H1 (cell line): Measurements from ENCODE around the gene C22orf23. TPM values are rescaled to one million over a fixed set of nuclear protein-coding genes. Genes with fewer than 3 reads are reported as not detected.

Experiments
- CBX8 ChIP-seq: fragments of 300-800, 300-1000 bp; sonication (generic); IDR thresholded peaks from 2 replicates; pipeline ENCODE4 v1.7.1; 2016; ENCODE audit warnings: low read depth, low read length, borderline replicate concordance
- KDM5A ChIP-seq: fragments of 200-600 bp; IDR thresholded peaks from 2 replicates; pipeline ENCODE4 v1.7.1; 2012; ENCODE audit warnings: mild to moderate bottlenecking, low read length, inconsistent platforms, mixed read lengths
- YY1 ChIP-seq: IDR thresholded peaks from 2 replicates; pipeline ENCODE4 v1.6.1; 2011; ENCODE audit warnings: low read depth, mild to moderate bottlenecking, low read length
- polyA plus RNA-seq, 7 experiments: library from polyadenylated mRNA; depleted of rRNA in 3 of 7; stranded (reverse) in 5 of 7; unstranded in 2 of 7; fragments of >200 nt in 5 of 7; fragments of 200-250 nt in 2 of 7; gene quantifications; 1 replicate in 5 of 7; 2 replicates in 1 of 7; 4 replicates in 1 of 7; pipeline versions ENCODE4 v1.2.1 to v1.2.3, GENCODE V29; 2011 to 2013; ENCODE audit warnings: missing spikeins in 2 of 7, mixed read lengths in 2 of 7
- total RNA-seq: library from RNA; stranded (reverse); fragmentation: NEBNext Ultra II Directional; extraction: Animal tissue kit (Norgen Biotek cat#: 25700); gene quantifications from 2 replicates; pipeline ENCODE4 v1.2.1, GENCODE V29; 2021
- TF ChIP-seq, protein P1 (sequence below): fragments of 300-600 bp; sonication (generic); IDR thresholded peaks from 2 replicates; pipeline ENCODE4 v1.7.1; 2012; ENCODE audit warnings: low read length, moderate library complexity, mild to moderate bottlenecking, inconsistent platforms; ENCODE audit not compliant: insufficient replicate concordance

Gene C22orf23
- total and polyA plus RNA-seq, 2 of the 8 experiments (the other 6 are each of a cell fraction or from before 2014, with no cell fraction given), result 0.50 to 0.54 TPM

DNA sequence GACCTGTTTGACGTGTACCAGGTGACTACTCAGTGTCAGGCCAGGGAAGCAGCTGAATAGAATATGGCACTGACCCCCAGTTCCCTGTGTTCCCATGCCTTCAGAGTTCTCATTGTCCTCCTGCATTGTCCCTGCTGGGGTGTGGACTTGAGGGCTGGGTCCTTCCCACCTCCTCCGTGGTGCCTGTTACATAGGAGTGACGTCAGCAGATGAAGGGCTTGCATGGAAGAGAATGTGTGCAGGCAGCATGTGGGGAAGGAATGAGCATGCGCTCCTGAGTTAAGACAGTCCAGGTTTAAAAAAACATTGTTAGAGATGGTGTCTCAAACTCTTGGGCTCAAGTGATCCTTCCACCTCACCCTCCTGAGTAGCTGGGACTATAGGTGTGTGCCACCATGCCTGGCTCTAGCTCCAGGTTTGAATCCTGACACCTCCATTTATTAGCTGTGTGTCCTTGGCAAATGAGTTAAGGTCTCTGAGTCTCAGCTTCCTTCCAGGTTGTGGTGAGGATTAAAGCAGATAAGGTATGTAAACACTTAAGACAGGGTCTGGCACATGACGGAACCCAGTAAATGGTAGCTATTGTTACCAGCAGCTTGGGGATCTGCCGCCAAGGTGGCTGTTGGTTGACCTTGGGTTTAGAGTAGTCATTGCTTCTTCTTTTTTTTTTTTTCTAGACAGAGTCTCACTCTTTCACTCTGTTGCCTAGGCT is 38.5 kb upstream of the C22orf23 start (continued):
- TF ChIP-seq, protein P1, sequence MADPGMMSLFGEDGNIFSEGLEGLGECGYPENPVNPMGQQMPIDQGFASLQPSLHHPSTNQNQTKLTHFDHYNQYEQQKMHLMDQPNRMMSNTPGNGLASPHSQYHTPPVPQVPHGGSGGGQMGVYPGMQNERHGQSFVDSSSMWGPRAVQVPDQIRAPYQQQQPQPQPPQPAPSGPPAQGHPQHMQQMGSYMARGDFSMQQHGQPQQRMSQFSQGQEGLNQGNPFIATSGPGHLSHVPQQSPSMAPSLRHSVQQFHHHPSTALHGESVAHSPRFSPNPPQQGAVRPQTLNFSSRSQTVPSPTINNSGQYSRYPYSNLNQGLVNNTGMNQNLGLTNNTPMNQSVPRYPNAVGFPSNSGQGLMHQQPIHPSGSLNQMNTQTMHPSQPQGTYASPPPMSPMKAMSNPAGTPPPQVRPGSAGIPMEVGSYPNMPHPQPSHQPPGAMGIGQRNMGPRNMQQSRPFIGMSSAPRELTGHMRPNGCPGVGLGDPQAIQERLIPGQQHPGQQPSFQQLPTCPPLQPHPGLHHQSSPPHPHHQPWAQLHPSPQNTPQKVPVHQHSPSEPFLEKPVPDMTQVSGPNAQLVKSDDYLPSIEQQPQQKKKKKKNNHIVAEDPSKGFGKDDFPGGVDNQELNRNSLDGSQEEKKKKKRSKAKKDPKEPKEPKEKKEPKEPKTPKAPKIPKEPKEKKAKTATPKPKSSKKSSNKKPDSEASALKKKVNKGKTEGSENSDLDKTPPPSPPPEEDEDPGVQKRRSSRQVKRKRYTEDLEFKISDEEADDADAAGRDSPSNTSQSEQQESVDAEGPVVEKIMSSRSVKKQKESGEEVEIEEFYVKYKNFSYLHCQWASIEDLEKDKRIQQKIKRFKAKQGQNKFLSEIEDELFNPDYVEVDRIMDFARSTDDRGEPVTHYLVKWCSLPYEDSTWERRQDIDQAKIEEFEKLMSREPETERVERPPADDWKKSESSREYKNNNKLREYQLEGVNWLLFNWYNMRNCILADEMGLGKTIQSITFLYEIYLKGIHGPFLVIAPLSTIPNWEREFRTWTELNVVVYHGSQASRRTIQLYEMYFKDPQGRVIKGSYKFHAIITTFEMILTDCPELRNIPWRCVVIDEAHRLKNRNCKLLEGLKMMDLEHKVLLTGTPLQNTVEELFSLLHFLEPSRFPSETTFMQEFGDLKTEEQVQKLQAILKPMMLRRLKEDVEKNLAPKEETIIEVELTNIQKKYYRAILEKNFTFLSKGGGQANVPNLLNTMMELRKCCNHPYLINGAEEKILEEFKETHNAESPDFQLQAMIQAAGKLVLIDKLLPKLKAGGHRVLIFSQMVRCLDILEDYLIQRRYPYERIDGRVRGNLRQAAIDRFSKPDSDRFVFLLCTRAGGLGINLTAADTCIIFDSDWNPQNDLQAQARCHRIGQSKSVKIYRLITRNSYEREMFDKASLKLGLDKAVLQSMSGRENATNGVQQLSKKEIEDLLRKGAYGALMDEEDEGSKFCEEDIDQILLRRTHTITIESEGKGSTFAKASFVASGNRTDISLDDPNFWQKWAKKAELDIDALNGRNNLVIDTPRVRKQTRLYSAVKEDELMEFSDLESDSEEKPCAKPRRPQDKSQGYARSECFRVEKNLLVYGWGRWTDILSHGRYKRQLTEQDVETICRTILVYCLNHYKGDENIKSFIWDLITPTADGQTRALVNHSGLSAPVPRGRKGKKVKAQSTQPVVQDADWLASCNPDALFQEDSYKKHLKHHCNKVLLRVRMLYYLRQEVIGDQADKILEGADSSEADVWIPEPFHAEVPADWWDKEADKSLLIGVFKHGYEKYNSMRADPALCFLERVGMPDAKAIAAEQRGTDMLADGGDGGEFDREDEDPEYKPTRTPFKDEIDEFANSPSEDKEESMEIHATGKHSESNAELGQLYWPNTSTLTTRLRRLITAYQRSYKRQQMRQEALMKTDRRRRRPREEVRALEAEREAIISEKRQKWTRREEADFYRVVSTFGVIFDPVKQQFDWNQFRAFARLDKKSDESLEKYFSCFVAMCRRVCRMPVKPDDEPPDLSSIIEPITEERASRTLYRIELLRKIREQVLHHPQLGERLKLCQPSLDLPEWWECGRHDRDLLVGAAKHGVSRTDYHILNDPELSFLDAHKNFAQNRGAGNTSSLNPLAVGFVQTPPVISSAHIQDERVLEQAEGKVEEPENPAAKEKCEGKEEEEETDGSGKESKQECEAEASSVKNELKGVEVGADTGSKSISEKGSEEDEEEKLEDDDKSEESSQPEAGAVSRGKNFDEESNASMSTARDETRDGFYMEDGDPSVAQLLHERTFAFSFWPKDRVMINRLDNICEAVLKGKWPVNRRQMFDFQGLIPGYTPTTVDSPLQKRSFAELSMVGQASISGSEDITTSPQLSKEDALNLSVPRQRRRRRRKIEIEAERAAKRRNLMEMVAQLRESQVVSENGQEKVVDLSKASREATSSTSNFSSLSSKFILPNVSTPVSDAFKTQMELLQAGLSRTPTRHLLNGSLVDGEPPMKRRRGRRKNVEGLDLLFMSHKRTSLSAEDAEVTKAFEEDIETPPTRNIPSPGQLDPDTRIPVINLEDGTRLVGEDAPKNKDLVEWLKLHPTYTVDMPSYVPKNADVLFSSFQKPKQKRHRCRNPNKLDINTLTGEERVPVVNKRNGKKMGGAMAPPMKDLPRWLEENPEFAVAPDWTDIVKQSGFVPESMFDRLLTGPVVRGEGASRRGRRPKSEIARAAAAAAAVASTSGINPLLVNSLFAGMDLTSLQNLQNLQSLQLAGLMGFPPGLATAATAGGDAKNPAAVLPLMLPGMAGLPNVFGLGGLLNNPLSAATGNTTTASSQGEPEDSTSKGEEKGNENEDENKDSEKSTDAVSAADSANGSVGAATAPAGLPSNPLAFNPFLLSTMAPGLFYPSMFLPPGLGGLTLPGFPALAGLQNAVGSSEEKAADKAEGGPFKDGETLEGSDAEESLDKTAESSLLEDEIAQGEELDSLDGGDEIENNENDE, result no peak
- no peak for TF ChIP-seq CBX8
- TF ChIP-seq KDM5A, result no peak
- no peak for TF ChIP-seq YY1
